Eye (tissue), 1 donor: ENCODE measurements around the gene PLIN4.
"Not testable (repeated sequence)": the region's sequence is repeated elsewhere in the genome, so short reads cannot be mapped to it uniquely, and the experiment has no call there.

ENCODE experiments used
- DNase-seq: peaks from one replicate; pipeline ENCODE4 v3.0.0-alpha.2; 2015

The PLIN4 gene, protein sequence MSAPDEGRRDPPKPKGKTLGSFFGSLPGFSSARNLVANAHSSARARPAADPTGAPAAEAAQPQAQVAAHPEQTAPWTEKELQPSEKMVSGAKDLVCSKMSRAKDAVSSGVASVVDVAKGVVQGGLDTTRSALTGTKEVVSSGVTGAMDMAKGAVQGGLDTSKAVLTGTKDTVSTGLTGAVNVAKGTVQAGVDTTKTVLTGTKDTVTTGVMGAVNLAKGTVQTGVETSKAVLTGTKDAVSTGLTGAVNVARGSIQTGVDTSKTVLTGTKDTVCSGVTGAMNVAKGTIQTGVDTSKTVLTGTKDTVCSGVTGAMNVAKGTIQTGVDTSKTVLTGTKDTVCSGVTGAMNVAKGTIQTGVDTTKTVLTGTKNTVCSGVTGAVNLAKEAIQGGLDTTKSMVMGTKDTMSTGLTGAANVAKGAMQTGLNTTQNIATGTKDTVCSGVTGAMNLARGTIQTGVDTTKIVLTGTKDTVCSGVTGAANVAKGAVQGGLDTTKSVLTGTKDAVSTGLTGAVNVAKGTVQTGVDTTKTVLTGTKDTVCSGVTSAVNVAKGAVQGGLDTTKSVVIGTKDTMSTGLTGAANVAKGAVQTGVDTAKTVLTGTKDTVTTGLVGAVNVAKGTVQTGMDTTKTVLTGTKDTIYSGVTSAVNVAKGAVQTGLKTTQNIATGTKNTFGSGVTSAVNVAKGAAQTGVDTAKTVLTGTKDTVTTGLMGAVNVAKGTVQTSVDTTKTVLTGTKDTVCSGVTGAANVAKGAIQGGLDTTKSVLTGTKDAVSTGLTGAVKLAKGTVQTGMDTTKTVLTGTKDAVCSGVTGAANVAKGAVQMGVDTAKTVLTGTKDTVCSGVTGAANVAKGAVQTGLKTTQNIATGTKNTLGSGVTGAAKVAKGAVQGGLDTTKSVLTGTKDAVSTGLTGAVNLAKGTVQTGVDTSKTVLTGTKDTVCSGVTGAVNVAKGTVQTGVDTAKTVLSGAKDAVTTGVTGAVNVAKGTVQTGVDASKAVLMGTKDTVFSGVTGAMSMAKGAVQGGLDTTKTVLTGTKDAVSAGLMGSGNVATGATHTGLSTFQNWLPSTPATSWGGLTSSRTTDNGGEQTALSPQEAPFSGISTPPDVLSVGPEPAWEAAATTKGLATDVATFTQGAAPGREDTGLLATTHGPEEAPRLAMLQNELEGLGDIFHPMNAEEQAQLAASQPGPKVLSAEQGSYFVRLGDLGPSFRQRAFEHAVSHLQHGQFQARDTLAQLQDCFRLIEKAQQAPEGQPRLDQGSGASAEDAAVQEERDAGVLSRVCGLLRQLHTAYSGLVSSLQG (N-terminal part only)

DNA sequence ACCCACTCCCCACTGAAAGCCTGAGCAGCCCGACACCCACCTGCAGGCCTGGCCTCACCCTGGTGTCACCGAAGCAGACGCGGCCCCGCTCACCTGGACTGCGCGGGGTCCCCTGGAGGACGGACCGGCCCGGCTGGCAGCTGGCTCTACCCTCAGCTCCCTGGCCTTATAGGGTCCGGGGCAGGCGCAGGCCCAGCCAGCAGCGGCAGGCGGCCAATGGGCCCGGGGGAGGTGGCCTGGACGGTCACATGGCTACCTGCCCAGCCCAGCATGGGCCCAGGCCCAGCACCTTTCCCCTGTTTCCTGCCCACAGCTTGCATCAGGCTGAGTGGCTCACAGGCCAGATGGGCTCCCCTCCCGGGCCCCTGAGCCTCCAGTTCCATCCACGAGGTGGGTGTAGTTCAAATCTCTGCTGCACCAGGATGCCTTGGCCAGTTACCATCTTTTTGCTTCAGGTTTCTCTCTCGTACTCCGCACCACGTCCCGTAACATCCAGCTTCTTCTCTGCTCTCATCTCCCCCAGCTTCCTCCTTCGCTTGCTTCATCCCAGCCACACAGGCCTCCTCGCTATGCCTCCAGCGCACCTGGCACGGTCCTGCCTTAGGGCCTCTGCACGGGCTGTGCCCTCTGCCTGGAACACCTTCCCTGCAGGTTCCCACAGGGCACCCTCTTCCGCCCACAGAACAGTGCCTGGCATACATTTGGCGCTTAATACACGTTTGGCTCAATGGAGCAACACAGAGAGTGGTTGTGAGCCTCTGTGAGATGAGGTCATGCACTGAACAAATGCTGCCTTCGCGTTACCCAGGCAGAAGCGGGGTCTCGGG lies at the start of gene PLIN4:
Gene PLIN4, minus strand, starts transcription at position 142 of the 827 bp plus-strand sequence. CDS start 214 bp downstream, outside the sequence.
- DNase-seq = no peak

DNA sequence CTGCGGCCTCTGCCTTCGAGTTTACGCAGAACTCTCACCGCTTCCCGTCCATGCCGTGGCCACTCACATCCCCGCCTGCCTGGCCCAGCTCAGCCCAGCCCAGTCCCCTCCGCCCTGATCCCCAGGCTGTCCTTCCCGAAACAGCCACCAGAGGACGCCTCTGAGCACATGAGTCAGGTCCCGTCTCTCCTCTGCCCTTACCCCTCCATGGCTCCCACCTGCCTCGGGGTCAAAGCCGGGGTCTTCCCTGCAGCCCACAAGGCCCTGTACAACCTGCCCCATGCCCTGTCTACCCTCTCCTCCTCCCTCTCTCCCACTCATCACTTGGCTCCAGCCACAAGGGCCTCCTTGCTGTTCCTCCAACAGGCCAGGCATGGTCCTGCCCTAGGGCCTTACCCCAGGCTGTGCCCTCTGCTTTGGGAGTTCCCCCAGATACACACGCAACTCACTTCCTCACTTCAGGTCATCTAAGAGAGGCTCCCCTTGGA lies 49.3 kb upstream of the PLIN4 start:
- peak; percentile 76 for DNase-seq

DNA sequence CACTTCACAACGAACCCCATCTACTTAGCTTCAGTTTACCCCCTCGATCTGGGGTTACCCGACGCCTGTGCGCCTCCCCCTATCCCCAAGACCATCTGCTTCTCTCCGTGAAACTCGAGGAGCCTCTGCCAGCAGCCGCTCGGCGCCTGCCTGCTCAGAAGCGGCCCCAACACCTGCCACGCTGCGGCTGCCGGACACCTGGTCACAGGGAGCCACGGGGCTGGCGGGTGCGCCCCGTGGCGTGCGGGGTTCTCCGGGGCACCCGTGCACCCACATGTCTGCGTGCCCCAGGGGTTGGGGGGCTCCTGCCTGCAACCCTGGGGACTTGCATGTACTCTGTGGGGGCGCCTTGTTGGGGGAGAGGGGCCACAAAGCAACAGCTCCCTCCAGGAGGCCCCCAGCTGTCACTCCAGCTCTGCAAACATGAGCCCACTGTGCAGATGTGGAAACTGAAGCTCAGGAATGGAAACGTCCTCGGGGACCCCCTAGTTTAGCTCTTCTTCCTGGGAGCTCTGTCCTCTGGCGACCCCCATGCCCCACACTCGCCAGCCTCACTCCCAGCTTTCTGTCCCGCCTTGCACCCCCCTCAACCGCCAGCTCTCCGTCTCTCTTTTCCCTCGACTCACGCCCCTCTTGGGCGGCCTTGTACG lies 48.2 kb upstream of the PLIN4 start:
- no peak for DNase-seq

DNA sequence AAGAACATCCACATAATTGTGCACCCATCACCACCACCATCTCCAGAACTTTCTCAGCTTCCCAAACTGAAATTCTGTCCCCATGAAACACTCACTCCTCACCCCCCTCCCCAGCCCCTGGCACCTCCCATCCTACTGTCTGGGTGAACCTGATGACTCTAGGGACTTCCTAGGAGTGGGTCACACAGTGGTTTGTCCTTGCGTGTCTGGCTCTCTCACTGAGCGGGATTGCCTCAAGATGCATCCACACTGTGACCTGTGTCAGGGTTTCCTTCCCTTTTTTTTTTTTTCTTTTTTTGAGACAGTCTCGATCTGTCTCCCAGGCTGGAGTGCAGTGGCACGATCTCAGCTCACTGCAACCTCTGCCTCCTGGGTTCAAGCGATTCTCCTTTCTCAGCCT lies 45.3 kb upstream of the PLIN4 start:
- DNase-seq = not testable (repeated sequence)

DNA sequence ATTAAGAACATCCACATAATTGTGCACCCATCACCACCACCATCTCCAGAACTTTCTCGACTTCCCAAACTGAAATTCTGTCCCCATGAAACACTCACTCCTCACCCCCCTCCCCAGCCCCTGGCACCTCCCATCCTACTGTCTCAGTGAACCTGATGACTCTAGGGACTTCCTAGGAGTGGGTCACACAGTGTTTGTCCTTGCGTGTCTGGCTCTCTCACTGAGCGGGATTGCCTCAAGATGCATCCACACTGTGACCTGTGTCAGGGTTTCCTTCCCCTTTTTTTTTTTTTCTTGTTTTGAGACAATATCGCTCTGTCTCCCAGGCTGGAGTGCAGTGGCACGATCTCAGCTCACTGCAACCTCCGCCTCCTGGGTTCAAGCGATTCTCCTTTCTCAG lies 43.8 kb upstream of the PLIN4 start:
- not testable (repeated sequence) for DNase-seq

DNA sequence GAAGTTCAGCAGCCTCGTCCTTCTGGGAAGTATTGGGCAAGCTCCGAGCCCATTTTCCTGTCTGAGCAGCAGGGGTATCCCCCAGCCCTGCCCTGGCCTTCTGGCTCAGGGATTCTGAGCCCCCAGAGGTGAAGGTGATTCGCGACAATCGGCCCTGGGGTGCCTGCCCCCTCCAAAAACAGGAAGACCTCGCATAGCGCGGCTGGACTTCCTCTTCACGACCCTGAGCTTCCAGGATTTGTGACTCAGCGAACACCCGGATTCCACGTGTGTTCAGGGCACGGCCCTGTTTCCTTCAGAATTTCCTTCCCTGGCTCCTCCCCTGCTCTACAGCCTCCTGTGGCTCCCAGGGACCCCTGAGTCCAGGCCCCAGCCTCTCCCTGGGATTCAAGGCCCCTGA lies 41.3 kb upstream of the PLIN4 start, which contains the start of gene SEMA6B:
Gene SEMA6B, minus strand, starts transcription at position 116 of the 400 bp plus-strand sequence. CDS start 1,227 bp downstream, outside the sequence.
- no peak for DNase-seq

DNA sequence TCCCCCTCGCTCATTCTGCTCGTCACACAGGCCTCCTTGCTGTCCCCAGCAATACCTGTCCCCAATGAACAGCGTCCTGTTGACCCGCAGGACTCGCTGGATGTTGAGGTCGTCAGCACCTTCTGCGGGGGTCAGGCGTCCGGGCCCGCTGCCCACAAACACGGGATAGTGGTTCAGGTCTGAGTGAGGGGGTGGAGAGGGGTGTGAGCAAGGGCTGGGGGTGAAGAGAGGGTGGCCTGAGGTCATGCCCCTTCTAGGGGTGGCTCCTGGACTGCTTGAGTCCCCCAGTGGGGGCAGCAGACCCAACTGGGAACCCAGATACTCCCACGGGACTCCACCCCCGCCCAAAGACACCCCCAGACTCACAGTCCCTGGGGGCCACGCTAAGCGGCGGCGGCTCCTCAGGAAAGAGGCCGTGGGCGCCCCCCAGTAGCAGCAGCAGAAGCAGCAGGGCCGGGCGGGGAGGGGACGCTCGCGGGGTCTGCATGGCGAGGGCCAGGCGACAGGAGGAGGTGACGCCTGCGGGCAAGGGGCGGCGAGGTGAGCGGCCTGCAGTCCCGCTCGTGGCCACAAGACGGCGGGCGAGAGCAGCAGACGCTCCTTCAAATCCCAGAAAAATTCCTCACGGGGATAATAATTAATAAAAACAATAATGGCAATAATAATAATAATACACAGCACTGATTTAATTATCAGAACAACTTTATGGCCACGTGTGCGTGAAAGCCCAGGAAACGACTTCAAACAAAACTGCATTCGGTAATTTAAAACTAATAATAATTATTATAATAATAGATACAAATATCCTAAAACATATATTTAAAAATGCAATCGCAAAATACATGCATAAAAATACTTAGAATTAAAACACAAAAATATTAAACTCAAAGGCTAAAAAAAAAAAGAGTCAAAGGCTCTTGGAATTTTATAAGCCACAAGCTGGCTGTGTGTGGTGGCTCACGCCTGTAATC lies 40.0 kb upstream of the PLIN4 start:
- DNase-seq = peak; percentile 67

DNA sequence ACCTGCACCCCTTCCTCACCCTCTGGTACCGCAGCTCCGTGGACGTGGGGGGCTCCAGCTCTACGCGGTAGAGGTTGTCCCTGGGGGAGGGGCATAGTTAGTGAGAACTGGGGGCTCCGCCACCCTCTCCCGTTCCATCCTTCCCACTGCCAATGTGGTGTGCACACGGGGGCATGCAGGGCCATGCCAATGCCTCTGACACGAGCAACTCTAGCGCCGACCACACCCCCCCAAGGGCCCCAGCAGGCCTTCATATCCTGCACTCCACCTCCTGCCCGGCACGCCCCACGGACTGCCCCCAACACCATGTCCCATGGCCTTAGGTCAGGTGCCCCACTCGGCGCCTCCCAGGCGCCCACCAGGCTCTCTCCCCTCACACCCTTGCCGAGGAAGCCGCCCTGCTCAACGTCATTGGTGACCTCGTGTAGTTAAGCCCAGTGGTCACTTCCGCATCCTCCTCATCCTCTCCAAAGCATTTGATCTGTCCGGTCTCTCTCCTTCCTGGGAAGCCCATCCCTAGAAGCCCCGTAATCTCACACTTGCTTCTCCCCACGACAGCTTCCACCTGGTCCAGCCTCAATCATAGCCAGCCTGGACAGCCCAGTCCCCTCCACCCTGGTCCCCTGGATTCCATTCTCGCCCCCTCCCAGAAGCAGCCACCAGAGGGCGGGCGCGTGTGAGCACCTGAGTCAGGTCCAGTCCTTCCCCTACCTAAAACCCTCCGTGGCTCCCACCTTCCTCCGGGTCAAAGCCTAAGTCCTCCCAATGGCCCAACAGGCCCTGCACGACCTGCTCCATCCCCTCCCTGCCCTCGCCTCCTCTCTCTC lies 39.1 kb upstream of the PLIN4 start:
- DNase-seq = no peak

DNA sequence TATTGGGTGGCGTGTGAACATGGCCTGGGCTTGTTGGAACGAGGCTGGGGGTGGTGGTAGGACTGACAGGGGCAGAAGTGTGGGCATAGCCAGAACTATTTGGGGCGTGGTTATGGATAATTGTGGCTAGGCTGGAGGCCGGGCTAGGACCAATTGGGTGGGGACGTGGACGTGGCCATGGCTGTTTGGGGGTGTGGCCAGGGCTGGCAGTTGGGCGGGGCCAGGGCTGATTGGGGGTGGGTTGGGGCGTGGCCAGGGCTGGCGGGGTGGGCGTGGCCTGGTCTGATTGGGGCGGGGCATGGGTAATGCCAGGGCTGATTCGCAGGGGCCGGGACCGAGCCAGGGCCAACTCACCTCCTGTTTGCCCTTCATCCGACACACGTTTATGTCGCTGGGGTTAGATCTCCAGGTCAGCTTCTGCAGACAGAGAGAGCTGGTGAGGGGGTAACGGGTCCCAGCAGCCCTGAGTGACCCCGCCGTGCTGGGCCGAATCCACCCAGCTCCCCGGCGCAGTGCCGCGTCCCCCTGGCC lies 38.4 kb upstream of the PLIN4 start:
- DNase-seq = no peak

DNA sequence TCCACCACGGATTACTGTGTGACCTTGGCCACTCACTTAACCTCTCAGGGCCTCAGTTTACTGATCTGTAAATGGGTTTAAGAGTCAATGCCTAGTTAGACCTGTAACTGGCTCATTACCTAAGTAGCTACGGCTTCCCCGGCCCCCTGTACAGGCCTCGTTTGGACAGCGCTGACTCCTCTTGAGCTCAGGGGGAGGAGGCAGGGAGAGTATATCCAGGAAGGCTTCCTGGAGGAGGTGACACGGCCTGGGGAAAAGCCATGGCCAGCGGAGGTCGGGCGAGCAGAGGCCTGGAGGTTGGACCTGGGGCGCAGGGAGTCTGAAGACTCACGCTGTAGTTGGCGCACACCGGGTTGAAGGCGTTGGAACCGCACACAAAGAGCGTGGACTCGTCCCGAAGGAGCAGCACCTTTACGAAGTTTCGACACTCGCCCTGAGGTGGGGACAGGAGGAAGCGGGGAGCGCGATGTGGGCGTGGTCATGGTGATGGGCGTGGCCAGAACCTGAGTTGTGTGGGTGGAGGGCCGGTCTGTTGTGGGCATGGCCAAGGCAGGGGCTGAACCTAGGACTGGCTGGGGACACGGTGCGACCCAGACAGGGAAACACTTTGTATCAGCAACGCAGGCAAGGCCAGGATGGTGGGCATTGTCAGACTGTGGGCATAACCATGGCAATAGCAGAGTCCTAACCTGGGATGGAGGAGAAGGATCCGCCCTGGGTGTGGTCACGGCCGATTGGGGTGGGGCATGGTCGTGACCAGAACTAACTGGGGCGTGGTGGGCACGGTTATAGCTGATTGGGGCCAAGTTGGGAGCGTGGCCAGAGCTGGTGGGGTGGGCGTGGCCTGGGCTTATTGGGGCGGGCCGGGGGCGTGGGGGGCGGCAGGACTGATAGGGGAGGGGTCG lies 37.6 kb upstream of the PLIN4 start:
- no peak for DNase-seq

DNA sequence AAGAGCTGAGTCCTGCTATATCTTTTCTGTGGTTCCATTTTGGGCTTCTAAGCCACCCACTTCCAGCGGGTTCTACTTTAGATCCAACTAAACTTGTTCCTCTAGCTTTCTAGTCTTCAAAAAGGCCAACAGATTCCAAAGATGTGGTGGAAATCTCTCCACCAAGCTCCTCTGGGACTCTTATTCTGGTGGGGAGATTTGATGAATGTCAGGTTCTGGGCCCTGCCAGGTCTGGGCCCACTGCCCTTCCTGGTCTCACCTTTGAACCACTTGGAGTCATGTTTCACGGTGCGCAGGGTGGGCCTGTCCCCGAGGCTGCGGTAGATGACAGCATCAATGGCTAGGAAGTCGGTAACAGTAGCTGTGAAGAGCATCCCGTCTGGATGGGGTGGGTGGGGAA lies 36.4 kb upstream of the PLIN4 start:
- no peak for DNase-seq

DNA sequence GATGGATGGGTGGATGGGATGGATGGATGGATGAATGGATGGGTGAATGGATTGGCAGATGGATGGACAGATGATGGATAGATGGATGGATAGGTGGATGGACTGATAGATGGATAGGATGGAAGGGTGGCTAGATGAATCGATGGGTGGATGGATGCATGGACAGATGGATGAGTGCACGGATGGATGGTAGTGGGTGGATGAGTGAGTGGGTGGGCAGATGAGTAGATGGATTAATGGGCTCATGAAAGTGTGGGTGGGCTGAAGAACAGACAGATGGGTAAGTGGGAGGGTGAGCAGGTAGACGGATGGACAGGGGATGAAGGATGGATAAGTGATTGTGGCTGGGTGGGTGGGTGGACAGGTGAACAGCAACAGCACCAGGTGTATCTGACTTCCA lies 35.5 kb upstream of the PLIN4 start:
- DNase-seq = no peak

DNA sequence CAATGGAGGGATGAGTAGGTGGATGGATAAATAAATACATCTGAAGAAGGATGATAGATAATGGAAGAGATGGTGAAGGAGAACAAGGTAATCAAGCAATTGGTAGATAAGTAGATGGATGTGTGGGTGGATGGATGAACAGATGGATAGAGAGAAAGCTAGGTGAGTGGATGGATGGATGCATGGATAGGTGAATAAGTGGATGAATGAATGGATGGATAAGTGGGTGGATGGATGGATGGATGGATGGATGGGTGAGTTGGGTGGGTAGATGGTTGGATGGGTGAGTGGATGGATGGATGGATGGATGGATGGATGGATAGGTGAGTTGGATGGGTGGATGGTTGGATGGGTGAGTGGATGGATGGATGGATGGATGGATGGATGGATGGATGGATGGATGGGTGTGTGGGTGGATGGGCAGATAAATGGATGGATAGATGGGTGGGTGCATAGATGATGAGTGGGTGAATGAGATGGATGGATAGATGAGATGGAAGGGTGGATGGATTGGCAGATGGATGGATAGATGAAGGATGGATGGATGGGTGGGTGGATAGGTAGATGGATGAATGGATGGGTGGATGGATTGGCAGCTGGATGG lies 34.9 kb upstream of the PLIN4 start:
- no peak for DNase-seq

DNA sequence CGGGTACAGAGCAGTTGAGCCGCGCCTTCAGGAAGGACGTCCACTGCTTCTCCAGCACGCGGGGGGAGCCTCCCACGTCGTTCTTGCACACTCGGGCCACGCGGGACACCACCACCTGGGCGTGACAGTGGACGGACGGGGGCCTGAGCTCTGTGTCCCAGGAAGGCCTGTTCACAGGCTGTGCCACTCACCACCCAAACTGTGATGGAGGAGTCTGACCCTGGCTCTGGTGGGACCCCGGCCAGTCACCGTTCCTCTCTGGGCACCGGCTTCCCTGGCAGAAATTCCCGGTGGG lies 34.2 kb upstream of the PLIN4 start:
- no peak for DNase-seq

DNA sequence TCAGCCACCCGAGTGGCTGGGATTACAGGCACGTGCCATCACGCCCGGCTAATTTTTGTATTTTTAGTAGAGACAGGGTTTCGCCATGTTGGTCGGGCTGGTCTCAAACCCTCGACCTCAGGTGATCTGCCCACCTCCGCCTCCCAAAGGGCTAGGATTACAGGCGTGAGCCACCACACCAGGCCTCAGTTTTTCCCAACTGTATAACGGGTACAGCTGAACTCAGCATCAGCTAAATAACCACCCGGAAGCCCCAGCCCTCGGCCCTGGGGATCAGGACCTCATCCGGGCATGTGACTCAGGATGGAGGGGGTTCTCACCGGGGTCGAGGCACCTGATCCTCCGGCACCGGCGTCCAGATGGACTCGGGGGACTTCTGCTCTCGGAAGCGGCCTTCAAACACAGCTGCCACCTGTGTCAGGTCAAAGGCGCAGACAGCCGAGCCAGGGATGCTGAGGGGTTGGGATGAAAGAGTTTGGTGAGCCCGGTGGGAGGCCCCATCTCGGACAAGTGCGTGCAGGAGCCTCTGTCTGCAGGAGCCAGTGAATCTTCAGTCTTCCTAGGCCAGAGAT lies 32.3 kb upstream of the PLIN4 start:
- DNase-seq = no peak

DNA sequence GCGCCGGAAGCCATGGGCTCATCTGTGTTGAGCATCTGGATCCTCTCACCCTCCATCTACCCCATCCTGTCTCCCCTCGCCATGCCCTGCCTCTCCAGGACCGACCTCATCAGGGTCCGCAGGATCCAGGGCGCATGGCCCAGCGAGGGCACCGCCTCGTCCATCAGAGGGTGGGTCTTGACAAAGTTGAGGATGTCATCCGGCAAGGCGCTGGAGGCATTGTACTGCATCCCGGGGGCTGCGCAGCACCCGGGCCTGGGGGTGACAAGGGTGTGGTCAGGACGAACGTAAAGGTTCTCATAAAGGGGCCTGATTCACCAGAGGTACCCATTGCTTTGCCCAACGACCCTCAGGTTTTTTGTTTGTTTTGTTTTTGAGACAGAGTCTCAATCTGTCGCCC lies 31.7 kb upstream of the PLIN4 start:
- DNase-seq = no peak

DNA sequence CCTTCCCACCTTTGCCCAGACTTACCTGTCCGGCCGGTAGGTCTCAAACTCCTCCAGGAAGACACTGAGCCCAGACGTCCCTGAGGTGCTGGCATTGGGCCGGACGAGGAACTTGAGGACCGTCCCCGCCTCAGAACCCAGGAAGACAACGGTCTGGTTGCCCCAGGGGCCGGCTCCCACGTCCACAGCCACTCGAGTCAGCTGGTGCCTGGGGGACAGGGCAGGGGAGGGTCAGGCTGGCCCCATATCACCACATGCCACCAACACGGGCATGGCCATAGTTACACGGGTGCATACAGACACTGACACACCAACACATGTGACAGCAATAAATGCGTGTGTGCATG lies 29.9 kb upstream of the PLIN4 start:
- DNase-seq = no peak
